ENCODE measurements around the gene ACSS3.
A peak's percentile ranks its signal among the peaks of the same experiment; 100 is the strongest.

The ACSS3 gene

GRCh38 chr12:81231574-81232368 is 153.9 kb downstream of the ACSS3 start:
- TF ChIP-seq CTCF (IDR thresholded peaks at IDR 0.05; ENCODE audit: insufficient read depth, low read depth, low read length, missing control alignments): no peak
- DNase-seq (ENCODE audit: low read depth): no peak
- H3K4me3 ChIP-seq (ENCODE audit: low read length): no peak overlapping the region

- no peak for DNase-seq (ENCODE audit: low read depth)
- no peak for TF ChIP-seq CTCF (IDR thresholded peaks at IDR 0.05; ENCODE audit: insufficient read depth, low read depth, low read length, missing control alignments)
- H3K4me3 ChIP-seq (ENCODE audit: low read length): no peak overlapping the region
Observed at GRCh38 chr12:81245458-81245857, 167.6 kb downstream of the ACSS3 start.

GRCh38 chr12:81245907-81246570 is 168.2 kb downstream of the ACSS3 start:
- H3K4me3 ChIP-seq (ENCODE audit: low read length): no peak overlapping the region
- TF ChIP-seq CTCF (IDR thresholded peaks at IDR 0.05; ENCODE audit: insufficient read depth, low read depth, low read length, missing control alignments): no peak
- peak; percentile 4 for DNase-seq (ENCODE audit: low read depth)

- no peak overlapping the region for H3K4me3 ChIP-seq (ENCODE audit: low read length)
- no peak for TF ChIP-seq CTCF (IDR thresholded peaks at IDR 0.05; ENCODE audit: insufficient read depth, low read depth, low read length, missing control alignments)
- DNase-seq (ENCODE audit: low read depth): no peak
Observed at GRCh38 chr12:81249976-81250375, 172.1 kb downstream of the ACSS3 start.

- TF ChIP-seq CTCF (IDR thresholded peaks at IDR 0.05; ENCODE audit: insufficient read depth, low read depth, low read length, missing control alignments): no peak
- DNase-seq (ENCODE audit: low read depth): no peak
Observed at GRCh38 chr12:81252228-81252627, 174.3 kb downstream of the ACSS3 start.

GRCh38 chr12:81253360-81253759 is 175.5 kb downstream of the ACSS3 start:
- no peak overlapping the region for H3K4me3 ChIP-seq (ENCODE audit: low read length)
- no peak for DNase-seq (ENCODE audit: low read depth)
- TF ChIP-seq CTCF (IDR thresholded peaks at IDR 0.05; ENCODE audit: insufficient read depth, low read depth, low read length, missing control alignments): no peak

More at GRCh38 chr12:81252228-81252627, 174.3 kb downstream of the ACSS3 start:
- H3K4me3 ChIP-seq (ENCODE audit: low read length): no peak overlapping the region

Measured in epithelial cell of esophagus (primary cell).